OCI-M1 (cell line): ENCODE measurements around the gene DOHH.
"Not testable (repeated sequence)": the region's sequence is repeated elsewhere in the genome, so short reads cannot be mapped to it uniquely, and the experiment has no call there.

Experiments used
- DNase-seq: peaks from one replicate; lab custom pipeline; 2025; lab: John Stamatoyannopoulos, UW

DOHH gene

GRCh38 chr19:3534375-3535234 is 34.1 kb upstream of the DOHH start:
- DNase-seq: no peak

GRCh38 chr19:3533563-3534216 is 33.2 kb upstream of the DOHH start:
- DNase-seq: no peak

- DNase-seq: no peak
These were observed 32.6 kb upstream of the DOHH start for GRCh38 chr19:3533033-3533432.

- no peak for DNase-seq
These were observed 31.8 kb upstream of the DOHH start for GRCh38 chr19:3532154-3532786.

- no peak for DNase-seq
These were observed 31.2 kb upstream of the DOHH start for GRCh38 chr19:3531716-3532115.

GRCh38 chr19:3530389-3530788 is 29.9 kb upstream of the DOHH start:
- no peak for DNase-seq

GRCh38 chr19:3529299-3529698 is 28.8 kb upstream of the DOHH start:
- DNase-seq: not testable (repeated sequence)

GRCh38 chr19:3528539-3529211 is 28.2 kb upstream of the DOHH start:
- no peak for DNase-seq

- DNase-seq: no peak
These were observed 27.6 kb upstream of the DOHH start for GRCh38 chr19:3528080-3528479.

- DNase-seq: no peak
These were observed 26.9 kb upstream of the DOHH start for GRCh38 chr19:3527238-3527910.

- DNase-seq: no peak
These were observed 26.2 kb upstream of the DOHH start for GRCh38 chr19:3526507-3527237.

- no peak for DNase-seq
These were observed 24.5 kb upstream of the DOHH start for GRCh38 chr19:3524904-3525451.

- DNase-seq: no peak
These were observed 23.8 kb upstream of the DOHH start for GRCh38 chr19:3524078-3524842.

GRCh38 chr19:3523361-3524077 is 23.0 kb upstream of the DOHH start:
- DNase-seq: no peak

GRCh38 chr19:3522421-3523360 is 22.2 kb upstream of the DOHH start:
- DNase-seq: no peak

GRCh38 chr19:3521104-3521445 is 20.6 kb upstream of the DOHH start:
- DNase-seq: peak; percentile 80

- peak; percentile 89 for DNase-seq
These were observed 20.0 kb upstream of the DOHH start for GRCh38 chr19:3520166-3521103.
